ENCODE data around the gene COL6A1. TPM values are rescaled to one million over a fixed set of nuclear protein-coding genes. Genes with fewer than 3 reads are reported as not detected.

Gene COL6A1
- total and polyA plus RNA-seq, 2 donors (not counting 1 experiment from before 2014, with no cell fraction given), result 645 to 1,137 TPM

DNA sequence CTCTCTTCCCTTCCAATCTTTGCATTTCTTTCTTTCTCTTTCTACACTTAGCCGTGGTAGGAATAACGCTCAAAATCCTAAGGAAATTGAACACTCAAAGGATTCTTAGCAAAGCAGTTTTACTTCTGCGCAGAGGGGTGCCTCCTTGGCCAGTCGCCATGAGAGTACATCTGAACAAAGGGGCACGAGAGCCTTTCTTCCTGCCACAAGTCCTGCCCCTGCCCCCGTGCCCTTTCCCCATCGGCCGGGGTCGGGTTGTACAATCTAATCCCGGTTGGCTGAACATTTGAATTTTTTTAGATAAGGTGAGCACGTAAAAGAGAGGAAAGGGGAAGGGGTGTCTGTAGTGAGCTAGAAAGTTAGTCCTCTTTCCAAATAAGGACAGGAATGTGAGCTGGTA lies 28.6 kb upstream of the COL6A1 start:
- Histone ChIP-seq H3K9ac (ENCODE audit: insufficient read depth, low read length) (no peak overlapping the region), H3K79me2 (ENCODE audit: control insufficient read depth, insufficient read depth, low read length) (no peaks in the 10 kb centered on the region), H3K36me3 (ENCODE audit: control insufficient read depth, insufficient read depth, low read length) (no peaks in the 10 kb centered on the region), H3K27me3 (ENCODE audit: control insufficient read depth, insufficient read depth, low read length) (peaks cover 8% of the 10 kb centered on the region), H3K4me2 (ENCODE audit: extremely low read depth, insufficient read depth, low read length) (no peak overlapping the region), H3K4me1 (ENCODE audit: control insufficient read depth, extremely low read depth, insufficient read depth, low read length) (peaks cover 12% of the 10 kb centered on the region), H3K9me3 (ENCODE audit: control insufficient read depth, insufficient read depth, low read depth, low read length) (no peaks in the 10 kb centered on the region), H2AFZ (ENCODE audit: low read length) (no peak overlapping the region), H3K4me3 (replicated peaks in 1 of 4; ENCODE audit: control extremely low read depth in 1 of 4, insufficient read depth in 1 of 4, low read depth in 3 of 4, low read length in 4 of 4) (no peak overlapping the region), H4K20me1 (ENCODE audit: control insufficient read depth, extremely low read depth, insufficient read depth, low read length) (no peaks in the 10 kb centered on the region), H3K27ac (ENCODE audit: insufficient read depth, low read length) (no peak overlapping the region)
- TF ChIP-seq EZH2 (IDR thresholded peaks at IDR 0.05; ENCODE audit: low read length, missing control alignments), result no peak
- TF ChIP-seq, protein P1, sequence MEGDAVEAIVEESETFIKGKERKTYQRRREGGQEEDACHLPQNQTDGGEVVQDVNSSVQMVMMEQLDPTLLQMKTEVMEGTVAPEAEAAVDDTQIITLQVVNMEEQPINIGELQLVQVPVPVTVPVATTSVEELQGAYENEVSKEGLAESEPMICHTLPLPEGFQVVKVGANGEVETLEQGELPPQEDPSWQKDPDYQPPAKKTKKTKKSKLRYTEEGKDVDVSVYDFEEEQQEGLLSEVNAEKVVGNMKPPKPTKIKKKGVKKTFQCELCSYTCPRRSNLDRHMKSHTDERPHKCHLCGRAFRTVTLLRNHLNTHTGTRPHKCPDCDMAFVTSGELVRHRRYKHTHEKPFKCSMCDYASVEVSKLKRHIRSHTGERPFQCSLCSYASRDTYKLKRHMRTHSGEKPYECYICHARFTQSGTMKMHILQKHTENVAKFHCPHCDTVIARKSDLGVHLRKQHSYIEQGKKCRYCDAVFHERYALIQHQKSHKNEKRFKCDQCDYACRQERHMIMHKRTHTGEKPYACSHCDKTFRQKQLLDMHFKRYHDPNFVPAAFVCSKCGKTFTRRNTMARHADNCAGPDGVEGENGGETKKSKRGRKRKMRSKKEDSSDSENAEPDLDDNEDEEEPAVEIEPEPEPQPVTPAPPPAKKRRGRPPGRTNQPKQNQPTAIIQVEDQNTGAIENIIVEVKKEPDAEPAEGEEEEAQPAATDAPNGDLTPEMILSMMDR (conservative IDR thresholded peaks at IDR 0.05 in 1 of 2, IDR thresholded peaks at IDR 0.05 in 1 of 2; ENCODE audit: low read depth in 1 of 2, low read length in 2 of 2), result no peak
- no peak for DNase-seq (ENCODE audit: low read depth in 2 of 2)

DNA sequence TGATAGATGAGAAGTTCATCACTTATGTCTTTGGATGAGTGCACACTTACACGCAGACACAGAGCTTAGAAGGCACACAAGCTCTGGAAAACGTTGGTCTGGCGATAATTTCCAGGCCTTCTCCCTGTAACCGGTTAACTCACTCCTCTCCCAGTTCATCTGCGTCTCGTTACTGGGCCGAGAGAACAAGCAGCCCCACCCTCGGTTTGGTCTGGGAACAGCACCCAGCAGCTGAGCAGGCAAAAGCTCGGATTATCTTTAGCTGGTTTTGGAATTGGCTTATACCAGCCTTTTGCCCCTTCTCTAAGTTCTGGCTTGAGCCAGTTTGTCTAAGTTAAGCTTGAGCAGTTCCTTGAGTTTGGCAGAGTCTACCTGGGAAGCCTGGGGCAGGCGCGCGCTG lies 27.3 kb upstream of the COL6A1 start:
- Histone ChIP-seq H3K9ac (ENCODE audit: insufficient read depth, low read length) (no peak overlapping the region), H2AFZ (ENCODE audit: low read length) (peak overlapping the region; percentile 86)
- peak in 1 of 2 donors; percentile 54 for DNase-seq (ENCODE audit: low read depth in 2 of 2)

DNA sequence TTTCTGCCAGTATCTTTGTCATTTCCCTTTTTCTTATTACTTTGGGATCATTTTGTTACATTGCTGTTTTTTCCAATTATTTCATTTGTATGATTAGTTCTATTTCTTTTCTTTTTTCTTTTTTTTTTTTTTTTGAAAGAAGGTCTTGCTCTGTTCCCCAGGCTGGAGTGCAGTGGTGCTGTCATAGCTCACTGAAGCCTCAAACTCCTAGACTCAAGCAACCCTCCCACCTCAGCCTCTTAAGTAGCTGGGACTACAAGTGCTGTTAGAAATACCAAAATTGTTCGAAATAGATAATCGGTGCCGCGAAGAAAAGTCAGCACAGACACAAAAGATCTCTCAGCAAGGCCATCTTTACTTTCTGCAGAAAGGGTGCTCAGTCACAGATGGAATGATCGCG lies 26.6 kb upstream of the COL6A1 start:
- Histone ChIP-seq H3K36me3 (ENCODE audit: control insufficient read depth, insufficient read depth, low read length) (no peaks in the 10 kb centered on the region), H3K4me3 (replicated peaks in 1 of 4; ENCODE audit: control extremely low read depth in 1 of 4, insufficient read depth in 1 of 4, low read depth in 3 of 4, low read length in 4 of 4) (no peak overlapping the region), H3K9ac (ENCODE audit: insufficient read depth, low read length) (no peak overlapping the region), H3K27ac (ENCODE audit: insufficient read depth, low read length) (no peak overlapping the region), H3K4me2 (ENCODE audit: extremely low read depth, insufficient read depth, low read length) (no peak overlapping the region), H2AFZ (ENCODE audit: low read length) (no peak overlapping the region), H4K20me1 (ENCODE audit: control insufficient read depth, extremely low read depth, insufficient read depth, low read length) (no peaks in the 10 kb centered on the region), H3K9me3 (ENCODE audit: control insufficient read depth, insufficient read depth, low read depth, low read length) (no peaks in the 10 kb centered on the region), H3K27me3 (ENCODE audit: control insufficient read depth, insufficient read depth, low read length) (peaks cover 2% of the 10 kb centered on the region), H3K79me2 (ENCODE audit: control insufficient read depth, insufficient read depth, low read length) (no peaks in the 10 kb centered on the region), H3K4me1 (ENCODE audit: control insufficient read depth, extremely low read depth, insufficient read depth, low read length) (peaks cover 17% of the 10 kb centered on the region)
- DNase-seq (ENCODE audit: low read depth in 2 of 2), result no peak
- no peak for TF ChIP-seq EZH2 (IDR thresholded peaks at IDR 0.05; ENCODE audit: low read length, missing control alignments)
- TF ChIP-seq, protein P1 (conservative IDR thresholded peaks at IDR 0.05 in 1 of 2, IDR thresholded peaks at IDR 0.05 in 1 of 2; ENCODE audit: low read depth in 1 of 2, low read length in 2 of 2), result no peak

More for the DNA sequence above, 27.3 kb upstream of the COL6A1 start:
- H3K27me3 ChIP-seq (ENCODE audit: control insufficient read depth, insufficient read depth, low read length), result peaks cover 5% of the 10 kb centered on the region
- no peaks in the 10 kb centered on the region for H4K20me1 ChIP-seq (ENCODE audit: control insufficient read depth, extremely low read depth, insufficient read depth, low read length)
- H3K27ac ChIP-seq (ENCODE audit: insufficient read depth, low read length), result peak overlapping the region; percentile 13
- H3K4me3 ChIP-seq (replicated peaks in 1 of 4; ENCODE audit: control extremely low read depth in 1 of 4, insufficient read depth in 1 of 4, low read depth in 3 of 4, low read length in 4 of 4), result no peak overlapping the region
- H3K9me3 ChIP-seq (ENCODE audit: control insufficient read depth, insufficient read depth, low read depth, low read length), result no peaks in the 10 kb centered on the region
- no peak overlapping the region for H3K4me2 ChIP-seq (ENCODE audit: extremely low read depth, insufficient read depth, low read length)
- no peak for TF ChIP-seq EZH2 (IDR thresholded peaks at IDR 0.05; ENCODE audit: low read length, missing control alignments)
- TF ChIP-seq, protein P1 (conservative IDR thresholded peaks at IDR 0.05 in 1 of 2, IDR thresholded peaks at IDR 0.05 in 1 of 2; ENCODE audit: low read depth in 1 of 2, low read length in 2 of 2), result peak; percentile 48 to 61
- no peaks in the 10 kb centered on the region for H3K36me3 ChIP-seq (ENCODE audit: control insufficient read depth, insufficient read depth, low read length)
- peaks cover 16% of the 10 kb centered on the region for H3K4me1 ChIP-seq (ENCODE audit: control insufficient read depth, extremely low read depth, insufficient read depth, low read length)
- no peaks in the 10 kb centered on the region for H3K79me2 ChIP-seq (ENCODE audit: control insufficient read depth, insufficient read depth, low read length)
